AG09319 (cell line): ENCODE measurements around the gene CHRNE.

Experiments
- DNase-seq: peaks from one replicate; pipeline ENCODE4 v3.0.0-alpha.2; 2010; ENCODE audit warnings: low read depth; ENCODE audit errors: extremely low read depth
- TF ChIP-seq, protein P1 (sequence below): IDR thresholded peaks from 2 replicates; pipeline ENCODE4 v1.5.1; 2011; ENCODE audit warnings: low read depth, mild to moderate bottlenecking, inconsistent platforms, low read length, moderate library complexity

CHRNE gene

DNA sequence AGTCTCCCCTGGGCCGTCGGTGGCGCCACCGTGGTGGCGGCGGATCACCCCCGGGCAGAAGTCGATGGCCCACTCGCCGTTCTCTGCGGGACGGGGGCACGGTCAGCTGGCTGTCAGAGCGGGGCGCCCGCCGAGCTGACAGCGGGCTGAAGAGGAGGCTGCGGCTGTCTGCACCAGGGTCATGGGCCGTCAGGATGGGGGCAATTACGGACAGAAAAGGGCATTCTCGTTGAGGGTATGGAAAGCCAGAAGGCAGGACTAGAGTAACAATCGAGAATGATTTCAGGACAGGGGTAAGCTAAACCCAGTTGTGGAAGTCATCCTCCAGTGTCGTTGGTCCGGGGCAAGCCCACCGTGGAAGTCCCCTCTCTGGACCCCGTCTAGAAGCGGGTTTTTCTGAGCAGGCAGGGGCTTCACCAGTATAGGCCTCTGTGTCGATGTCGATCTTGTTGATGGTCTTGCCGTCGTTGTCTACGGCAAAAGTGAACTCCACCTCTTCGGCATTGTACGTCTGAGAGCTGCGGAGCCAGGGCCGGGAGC, 1.7 kb downstream of the CHRNE start:
- TF ChIP-seq, protein P1, sequence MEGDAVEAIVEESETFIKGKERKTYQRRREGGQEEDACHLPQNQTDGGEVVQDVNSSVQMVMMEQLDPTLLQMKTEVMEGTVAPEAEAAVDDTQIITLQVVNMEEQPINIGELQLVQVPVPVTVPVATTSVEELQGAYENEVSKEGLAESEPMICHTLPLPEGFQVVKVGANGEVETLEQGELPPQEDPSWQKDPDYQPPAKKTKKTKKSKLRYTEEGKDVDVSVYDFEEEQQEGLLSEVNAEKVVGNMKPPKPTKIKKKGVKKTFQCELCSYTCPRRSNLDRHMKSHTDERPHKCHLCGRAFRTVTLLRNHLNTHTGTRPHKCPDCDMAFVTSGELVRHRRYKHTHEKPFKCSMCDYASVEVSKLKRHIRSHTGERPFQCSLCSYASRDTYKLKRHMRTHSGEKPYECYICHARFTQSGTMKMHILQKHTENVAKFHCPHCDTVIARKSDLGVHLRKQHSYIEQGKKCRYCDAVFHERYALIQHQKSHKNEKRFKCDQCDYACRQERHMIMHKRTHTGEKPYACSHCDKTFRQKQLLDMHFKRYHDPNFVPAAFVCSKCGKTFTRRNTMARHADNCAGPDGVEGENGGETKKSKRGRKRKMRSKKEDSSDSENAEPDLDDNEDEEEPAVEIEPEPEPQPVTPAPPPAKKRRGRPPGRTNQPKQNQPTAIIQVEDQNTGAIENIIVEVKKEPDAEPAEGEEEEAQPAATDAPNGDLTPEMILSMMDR = no peak
- no peak for DNase-seq

DNA sequence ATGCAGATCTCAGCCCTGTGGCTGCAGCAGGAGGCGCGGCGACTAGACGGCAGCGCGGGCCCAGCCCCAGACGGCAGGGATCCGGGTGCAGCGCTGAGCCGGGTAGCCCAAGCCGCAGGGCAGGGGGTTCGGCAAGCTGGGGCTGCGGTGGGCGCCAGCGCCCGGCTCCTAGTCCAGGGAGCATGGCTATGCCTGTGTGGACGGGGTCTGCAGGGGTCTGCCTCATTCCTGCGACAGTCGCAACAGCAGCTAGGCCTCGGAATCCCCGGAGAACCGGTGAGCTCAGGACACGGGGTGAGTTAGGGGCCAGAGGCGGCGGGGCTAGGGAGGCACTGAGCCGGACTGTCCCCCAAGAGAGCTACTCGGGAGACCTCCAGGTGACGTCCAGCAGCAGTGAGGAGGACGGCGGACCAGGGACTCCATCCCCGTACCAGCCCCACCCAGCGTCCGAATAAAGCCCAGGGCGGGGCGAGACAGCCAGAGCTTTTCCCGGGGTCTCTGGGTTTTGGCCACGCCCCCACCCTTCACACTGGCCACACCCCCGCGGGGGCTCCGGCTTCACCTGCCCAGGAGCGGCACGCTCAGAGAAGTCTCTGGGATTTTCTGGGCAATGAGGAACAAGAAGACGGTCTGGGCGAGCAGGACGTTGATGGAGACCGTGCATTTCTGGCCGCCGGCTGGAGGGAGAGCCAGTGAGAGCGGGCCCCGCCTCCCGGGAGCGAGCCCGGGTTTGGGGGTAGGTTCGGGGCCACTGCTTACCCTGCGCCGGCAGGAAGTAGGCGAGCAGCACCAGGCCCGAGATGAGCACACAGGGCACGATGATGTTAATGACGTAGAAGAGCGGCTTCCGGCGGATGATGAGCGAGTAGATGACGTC, 2.4 kb downstream of the CHRNE start:
- no peak for DNase-seq
- TF ChIP-seq, protein P1 = no peak

DNA sequence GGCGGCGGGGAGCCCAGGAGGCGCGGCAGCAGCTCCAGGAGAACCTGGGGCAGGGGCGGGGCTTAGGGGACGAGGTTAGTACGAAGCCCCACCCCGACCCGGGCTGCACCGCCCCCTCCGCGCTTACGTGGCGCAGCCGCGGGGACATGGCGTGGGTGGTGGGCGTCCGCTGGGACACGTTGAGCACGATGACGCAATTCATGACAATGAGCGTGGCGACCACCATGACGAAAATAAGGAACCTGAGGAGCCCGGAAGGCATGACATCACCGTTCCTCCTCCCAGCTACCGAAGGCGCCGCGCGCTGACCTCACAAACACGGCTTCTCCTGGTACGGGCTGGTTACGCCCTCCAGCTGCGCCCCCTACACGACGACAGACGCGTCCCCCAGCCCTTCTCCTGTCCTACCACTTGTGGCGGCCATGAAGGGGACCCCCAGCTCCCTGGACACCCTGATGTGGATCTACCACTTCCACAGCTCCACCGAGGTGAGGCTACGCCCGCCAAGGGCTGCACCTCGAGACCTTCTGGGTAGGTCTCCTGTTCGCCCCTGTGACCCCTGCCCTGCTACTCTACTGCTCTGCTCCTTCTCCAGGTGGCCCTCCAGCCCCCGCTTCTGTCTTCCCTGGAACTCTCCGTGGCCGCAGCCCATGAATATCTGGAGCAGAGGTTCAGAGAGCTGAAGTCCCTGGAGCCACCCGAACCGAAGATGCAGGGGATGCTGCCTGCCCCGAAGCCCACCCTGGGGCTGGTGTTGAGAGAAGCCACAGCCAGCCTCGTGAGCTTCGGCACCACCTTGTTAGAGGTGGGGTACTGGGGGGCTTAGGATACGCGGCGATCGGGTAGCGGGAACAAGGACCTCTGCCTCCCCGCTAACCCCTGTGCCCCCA, 3.3 kb downstream of the CHRNE start, which contains the start of gene C17orf107:
C17orf107 (plus strand) TSS at position 196 of the 890 bp plus-strand sequence; CDS start at position 423, 227 bp downstream.
- TF ChIP-seq, protein P1 = no peak
- peak; percentile 28 for DNase-seq

- TF ChIP-seq, protein P1 = no peak
- no peak for DNase-seq
Observed at GRCh38 chr17:4898927-4899326, 4.0 kb downstream of the CHRNE start.

GRCh38 chr17:4898351-4898750, 4.5 kb downstream of the CHRNE start:
- TF ChIP-seq, protein P1 = no peak
- no peak for DNase-seq

- TF ChIP-seq, protein P1 = no peak
- DNase-seq = no peak
Observed at GRCh38 chr17:4897785-4898184, 5.1 kb downstream of the CHRNE start.

DNA sequence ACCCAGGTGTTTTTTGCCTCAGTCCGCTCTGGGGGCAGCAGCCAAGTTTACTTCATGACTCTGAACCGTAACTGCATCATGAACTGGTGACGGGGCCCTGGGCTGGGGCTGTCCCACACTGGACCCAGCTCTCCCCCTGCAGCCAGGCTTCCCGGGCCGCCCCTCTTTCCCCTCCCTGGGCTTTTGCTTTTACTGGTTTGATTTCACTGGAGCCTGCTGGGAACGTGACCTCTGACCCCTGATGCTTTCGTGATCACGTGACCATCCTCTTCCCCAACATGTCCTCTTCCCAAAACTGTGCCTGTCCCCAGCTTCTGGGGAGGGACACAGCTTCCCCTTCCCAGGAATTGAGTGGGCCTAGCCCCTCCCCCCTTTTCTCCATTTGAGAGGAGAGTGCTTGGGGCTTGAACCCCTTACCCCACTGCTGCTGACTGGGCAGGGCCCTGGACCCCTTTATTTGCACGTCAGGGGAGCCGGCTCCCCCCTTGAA, 5.7 kb downstream of the CHRNE start:
- DNase-seq = no peak
- TF ChIP-seq, protein P1 = no peak
